ENCODE results near the gene PROSER3. TPM values are rescaled to one million over a fixed set of nuclear protein-coding genes. Genes with fewer than 3 reads are reported as not detected.

Gene PROSER3
- total RNA-seq, 3 donors from 2014 or later (not counting 1 experiment from before 2014, with no cell fraction given): 33.1 to 40.2 (median 35.9) TPM

DNA sequence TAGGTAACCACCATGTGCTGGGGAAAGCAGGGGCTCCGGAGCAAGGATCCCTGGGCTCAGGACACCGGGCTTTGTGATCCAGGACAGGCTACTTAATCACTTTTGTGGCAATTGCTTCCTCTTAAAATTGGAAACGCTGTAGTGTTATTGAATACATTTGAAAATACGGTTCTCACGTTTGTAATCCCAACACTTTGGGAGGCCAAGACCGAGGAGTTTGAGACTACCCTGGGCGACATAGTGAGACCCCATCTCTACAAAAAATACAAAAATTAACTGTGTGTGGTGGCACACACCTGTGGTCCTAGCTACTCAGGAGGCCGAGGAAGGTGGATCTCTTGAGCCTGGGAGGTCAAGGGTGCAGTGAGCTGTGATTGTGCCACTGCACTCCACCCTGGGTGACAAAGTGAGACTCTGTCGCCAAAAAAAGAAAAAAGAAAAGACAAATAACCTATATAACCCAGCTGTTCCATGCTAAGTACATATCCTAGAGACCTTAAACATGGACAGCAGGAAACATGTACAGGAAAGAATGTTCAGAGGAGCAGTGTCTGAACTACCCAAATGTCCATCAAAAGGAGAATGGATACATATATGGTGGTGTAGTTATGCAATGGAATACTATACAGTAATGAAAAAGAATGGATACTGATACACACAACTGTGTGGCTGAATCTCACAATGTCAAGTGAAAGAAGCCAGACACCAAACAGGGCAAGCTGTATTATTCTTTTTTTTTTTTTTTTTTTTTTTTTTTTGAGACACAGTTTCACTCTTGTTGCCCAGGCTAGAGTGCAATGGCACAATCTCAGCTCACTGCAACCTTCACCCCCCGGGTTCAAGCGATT, 55.3 kb downstream of the PROSER3 start:
- DNase-seq (no peak), ATAC-seq (no peak)
- intact Hi-C loops (cut with micrococcal nuclease): no loop called here
- Histone ChIP-seq H3K27me3 (ENCODE audit: control insufficient read depth, insufficient read depth, low read length) (no peaks in the 10 kb centered on the region), H3K9me3 (ENCODE audit: control insufficient read depth, insufficient read depth, low read length) (no peaks in the 10 kb centered on the region), H3K4me1 (ENCODE audit: control insufficient read depth, insufficient read depth, low read length) (no peaks in the 10 kb centered on the region), H3K4me3 (ENCODE audit: low read length) (no peak overlapping the region), H3K27ac (ENCODE audit: low read length) (no peak overlapping the region), H3K36me3 (ENCODE audit: control insufficient read depth, insufficient read depth, low read length) (no peaks in the 10 kb centered on the region)
- Mint-ChIP-seq H3K27ac (no peak overlapping the region), H3K4me3 (no peak overlapping the region), H3K4me1 (no peaks in the 10 kb centered on the region), H3K36me3 (no peaks in the 10 kb centered on the region), H3K9me3 (no peaks in the 10 kb centered on the region), H3K27me3 (ENCODE audit: low read depth in 2 of 2) (peaks cover 0 to 18% of the 10 kb centered on the region in 2 donors)
- TF ChIP-seq, protein P1, sequence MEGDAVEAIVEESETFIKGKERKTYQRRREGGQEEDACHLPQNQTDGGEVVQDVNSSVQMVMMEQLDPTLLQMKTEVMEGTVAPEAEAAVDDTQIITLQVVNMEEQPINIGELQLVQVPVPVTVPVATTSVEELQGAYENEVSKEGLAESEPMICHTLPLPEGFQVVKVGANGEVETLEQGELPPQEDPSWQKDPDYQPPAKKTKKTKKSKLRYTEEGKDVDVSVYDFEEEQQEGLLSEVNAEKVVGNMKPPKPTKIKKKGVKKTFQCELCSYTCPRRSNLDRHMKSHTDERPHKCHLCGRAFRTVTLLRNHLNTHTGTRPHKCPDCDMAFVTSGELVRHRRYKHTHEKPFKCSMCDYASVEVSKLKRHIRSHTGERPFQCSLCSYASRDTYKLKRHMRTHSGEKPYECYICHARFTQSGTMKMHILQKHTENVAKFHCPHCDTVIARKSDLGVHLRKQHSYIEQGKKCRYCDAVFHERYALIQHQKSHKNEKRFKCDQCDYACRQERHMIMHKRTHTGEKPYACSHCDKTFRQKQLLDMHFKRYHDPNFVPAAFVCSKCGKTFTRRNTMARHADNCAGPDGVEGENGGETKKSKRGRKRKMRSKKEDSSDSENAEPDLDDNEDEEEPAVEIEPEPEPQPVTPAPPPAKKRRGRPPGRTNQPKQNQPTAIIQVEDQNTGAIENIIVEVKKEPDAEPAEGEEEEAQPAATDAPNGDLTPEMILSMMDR (IDR thresholded peaks at IDR 0.05): no peak
- 90% methylated on average over 10 of the region's 11 CpGs for WGBS (ENCODE audit: insufficient coverage)

- H3K27me3 Mint-ChIP-seq (ENCODE audit: low read depth in 2 of 2): peaks cover 0 to 13% of the 10 kb centered on the region in 2 donors
- H3K27ac ChIP-seq (ENCODE audit: low read length): no peak overlapping the region
- H3K4me3 Mint-ChIP-seq: no peak overlapping the region
- no peaks in the 10 kb centered on the region for H3K9me3 ChIP-seq (ENCODE audit: control insufficient read depth, insufficient read depth, low read length)
- WGBS (ENCODE audit: insufficient coverage): 54% methylated on average over 6 of the region's 6 CpGs
- TF ChIP-seq, protein P1 (IDR thresholded peaks at IDR 0.05): no peak
- no peaks in the 10 kb centered on the region for H3K27me3 ChIP-seq (ENCODE audit: control insufficient read depth, insufficient read depth, low read length)
- no peak for DNase-seq
- H3K4me1 ChIP-seq (ENCODE audit: control insufficient read depth, insufficient read depth, low read length): no peaks in the 10 kb centered on the region
- no peaks in the 10 kb centered on the region for H3K36me3 ChIP-seq (ENCODE audit: control insufficient read depth, insufficient read depth, low read length)
- H3K4me3 ChIP-seq (ENCODE audit: low read length): no peak overlapping the region
- no peak for ATAC-seq
- intact Hi-C loops (cut with micrococcal nuclease): no loop called here
- no peaks in the 10 kb centered on the region for H3K9me3 Mint-ChIP-seq
- H3K27ac Mint-ChIP-seq: no peak overlapping the region
- no peaks in the 10 kb centered on the region for H3K36me3 Mint-ChIP-seq
- no peaks in the 10 kb centered on the region for H3K4me1 Mint-ChIP-seq
Measured at GRCh38 chr19:35816262-35816661, 58.3 kb downstream of the PROSER3 start.

- H3K9me3 ChIP-seq (ENCODE audit: control insufficient read depth, insufficient read depth, low read length): no peaks in the 10 kb centered on the region
- no peak overlapping the region for H3K4me3 ChIP-seq (ENCODE audit: low read length)
- H3K4me1 ChIP-seq (ENCODE audit: control insufficient read depth, insufficient read depth, low read length): no peaks in the 10 kb centered on the region
- Mint-ChIP-seq H3K4me1 (no peaks in the 10 kb centered on the region), H3K9me3 (no peaks in the 10 kb centered on the region), H3K27me3 (ENCODE audit: low read depth in 2 of 2) (peaks cover 0 to 13% of the 10 kb centered on the region in 2 donors), H3K36me3 (no peaks in the 10 kb centered on the region), H3K4me3 (no peak overlapping the region), H3K27ac (no peak overlapping the region)
- intact Hi-C loops (cut with micrococcal nuclease): no loop called here
- TF ChIP-seq, protein P1 (IDR thresholded peaks at IDR 0.05): no peak
- no peaks in the 10 kb centered on the region for H3K36me3 ChIP-seq (ENCODE audit: control insufficient read depth, insufficient read depth, low read length)
- 90% methylated on average over 9 of the region's 9 CpGs for WGBS (ENCODE audit: insufficient coverage)
- DNase-seq (no peak), ATAC-seq (no peak)
- H3K27me3 ChIP-seq (ENCODE audit: control insufficient read depth, insufficient read depth, low read length): no peaks in the 10 kb centered on the region
- H3K27ac ChIP-seq (ENCODE audit: low read length): no peak overlapping the region
Measured at GRCh38 chr19:35816846-35817245, 58.9 kb downstream of the PROSER3 start.

All from natural killer cell (primary cell).